Head of caudate nucleus (tissue), 42 donors: ENCODE data around the gene MDH1B.

Source experiments
- DNase-seq, 42 donors: peaks; one replicate each; pipeline versions ENCODE4 v3.0.0 to v3.0.0-alpha.2; 2020 to 2021; ENCODE audit warnings: mixed read lengths in 7 of 42
- intact Hi-C: fragments of 100-400 bp; cut with DNase I; formaldehyde crosslinking; loops from one replicate; pipeline ENCODE4 v1.15.0; 2022

Gene MDH1B

GRCh38 chr2:206707164-206707701 is 57.9 kb downstream of the MDH1B start:
- intact Hi-C loops: no loop called here
- no peak for DNase-seq

- intact Hi-C loops: no loop called here
- no peak for DNase-seq
These were observed 63.0 kb downstream of the MDH1B start for GRCh38 chr2:206701952-206702605.

- intact Hi-C loops: no loop called here
These were observed 65.0 kb downstream of the MDH1B start for GRCh38 chr2:206700156-206700555.

GRCh38 chr2:206698811-206699210 is 66.3 kb downstream of the MDH1B start:
- intact Hi-C loops: loop anchor here (10.0 kb wide), 2 partner anchors 86 to 286 kb away; no protein-coding TSS in a partner anchor

More at GRCh38 chr2:206700156-206700555, 65.0 kb downstream of the MDH1B start:
- DNase-seq: peak in 21 of 42 donors; percentile 2 to 58 (median 17)

GRCh38 chr2:206696910-206697309 is 68.2 kb downstream of the MDH1B start:
- intact Hi-C loops: loop anchor here (10.0 kb wide), 2 partner anchors 88 to 288 kb away; no protein-coding TSS in a partner anchor
- DNase-seq: no peak

More at GRCh38 chr2:206698811-206699210, 66.3 kb downstream of the MDH1B start:
- DNase-seq: no peak

GRCh38 chr2:206693399-206694137 is 71.6 kb downstream of the MDH1B start:
- intact Hi-C loops: loop anchor here (2.0 to 10.0 kb wide), 3 partner anchors 91 to 781 kb away; no protein-coding TSS in a partner anchor
- DNase-seq: peak in 17 of 42 donors; percentile 8 to 77 (median 45)

GRCh38 chr2:206692971-206693370 is 72.2 kb downstream of the MDH1B start:
- intact Hi-C loops: loop anchor here (2.0 to 10.0 kb wide), 3 partner anchors 92 to 782 kb away; no protein-coding TSS in a partner anchor
- no peak for DNase-seq

- DNase-seq: no peak
- intact Hi-C loops: no loop called here
These were observed 76.1 kb downstream of the MDH1B start for GRCh38 chr2:206688990-206689389.

GRCh38 chr2:206688453-206688852 is 76.7 kb downstream of the MDH1B start:
- DNase-seq: no peak
- intact Hi-C loops: no loop called here
